Measurements from ENCODE around the gene PITX2.

PITX2 gene

GRCh38 chr4:110616238-110617074, 6.4 kb downstream of the PITX2 start:
- WGBS, 2 experiments: 0 to 1% methylated on average over 10 to 13 of the region's 17 CpGs
- peak overlapping the region; percentile 37 for H3K4me3 ChIP-seq (ENCODE audit: insufficient read depth, low read depth, low read length)
- peaks cover 58% of the 10 kb centered on the region for H3K4me1 ChIP-seq (ENCODE audit: control insufficient read depth, insufficient read depth, low read length)
- no peaks in the 10 kb centered on the region for H3K9me3 ChIP-seq (ENCODE audit: control insufficient read depth, low read length)
- peak overlapping the region; percentile 78 for H3K27ac ChIP-seq (ENCODE audit: insufficient read depth, low read depth, low read length, poor library complexity, severe bottlenecking)
- H3K27me3 ChIP-seq (ENCODE audit: control insufficient read depth, insufficient read depth, low read length, poor library complexity, severe bottlenecking): peaks cover 100% of the 10 kb centered on the region
- no peaks in the 10 kb centered on the region for H3K36me3 ChIP-seq (ENCODE audit: control insufficient read depth, insufficient read depth, low read length)

GRCh38 chr4:110615353-110616237, 7.3 kb downstream of the PITX2 start:
- Histone ChIP-seq H3K9me3 (ENCODE audit: control insufficient read depth, low read length) (no peaks in the 10 kb centered on the region), H3K27ac (ENCODE audit: insufficient read depth, low read depth, low read length, poor library complexity, severe bottlenecking) (peak overlapping the region; percentile 78), H3K36me3 (ENCODE audit: control insufficient read depth, insufficient read depth, low read length) (no peaks in the 10 kb centered on the region), H3K27me3 (ENCODE audit: control insufficient read depth, insufficient read depth, low read length, poor library complexity, severe bottlenecking) (peaks cover 100% of the 10 kb centered on the region), H3K4me3 (ENCODE audit: insufficient read depth, low read depth, low read length) (peak overlapping the region; percentile 37), H3K4me1 (ENCODE audit: control insufficient read depth, insufficient read depth, low read length) (peaks cover 50% of the 10 kb centered on the region)
- 0 to 1% methylated on average over 38 of the region's 38 CpGs for WGBS, 2 experiments

DNA sequence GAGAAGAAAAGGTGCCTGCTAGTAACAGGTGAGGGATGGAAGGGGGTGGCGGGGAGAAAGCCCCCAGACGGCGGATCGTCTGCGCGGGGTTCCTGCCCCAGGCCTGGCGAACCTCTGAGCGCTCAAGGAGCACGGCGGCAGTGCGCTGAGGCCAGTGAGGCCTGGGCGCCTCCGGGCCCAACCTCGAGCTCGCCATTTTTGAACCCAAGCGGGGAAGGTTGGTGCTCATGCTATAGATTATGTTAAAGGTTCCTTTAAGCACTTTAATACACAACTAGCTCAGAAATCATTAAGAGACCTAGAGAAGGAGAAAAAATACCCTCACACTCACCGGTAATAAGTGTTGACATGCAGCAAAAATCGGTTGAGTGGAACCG, 7.9 kb downstream of the PITX2 start:
- Histone ChIP-seq H3K4me3 (ENCODE audit: insufficient read depth, low read depth, low read length) (peak overlapping the region; percentile 37), H3K36me3 (ENCODE audit: control insufficient read depth, insufficient read depth, low read length) (no peaks in the 10 kb centered on the region), H3K4me1 (ENCODE audit: control insufficient read depth, insufficient read depth, low read length) (peaks cover 44% of the 10 kb centered on the region), H3K27ac (ENCODE audit: insufficient read depth, low read depth, low read length, poor library complexity, severe bottlenecking) (no peak overlapping the region), H3K9me3 (ENCODE audit: control insufficient read depth, low read length) (no peaks in the 10 kb centered on the region), H3K27me3 (ENCODE audit: control insufficient read depth, insufficient read depth, low read length, poor library complexity, severe bottlenecking) (peaks cover 97% of the 10 kb centered on the region)
- 2% methylated on average over 17 to 19 of the region's 19 CpGs for WGBS, 2 experiments

DNA sequence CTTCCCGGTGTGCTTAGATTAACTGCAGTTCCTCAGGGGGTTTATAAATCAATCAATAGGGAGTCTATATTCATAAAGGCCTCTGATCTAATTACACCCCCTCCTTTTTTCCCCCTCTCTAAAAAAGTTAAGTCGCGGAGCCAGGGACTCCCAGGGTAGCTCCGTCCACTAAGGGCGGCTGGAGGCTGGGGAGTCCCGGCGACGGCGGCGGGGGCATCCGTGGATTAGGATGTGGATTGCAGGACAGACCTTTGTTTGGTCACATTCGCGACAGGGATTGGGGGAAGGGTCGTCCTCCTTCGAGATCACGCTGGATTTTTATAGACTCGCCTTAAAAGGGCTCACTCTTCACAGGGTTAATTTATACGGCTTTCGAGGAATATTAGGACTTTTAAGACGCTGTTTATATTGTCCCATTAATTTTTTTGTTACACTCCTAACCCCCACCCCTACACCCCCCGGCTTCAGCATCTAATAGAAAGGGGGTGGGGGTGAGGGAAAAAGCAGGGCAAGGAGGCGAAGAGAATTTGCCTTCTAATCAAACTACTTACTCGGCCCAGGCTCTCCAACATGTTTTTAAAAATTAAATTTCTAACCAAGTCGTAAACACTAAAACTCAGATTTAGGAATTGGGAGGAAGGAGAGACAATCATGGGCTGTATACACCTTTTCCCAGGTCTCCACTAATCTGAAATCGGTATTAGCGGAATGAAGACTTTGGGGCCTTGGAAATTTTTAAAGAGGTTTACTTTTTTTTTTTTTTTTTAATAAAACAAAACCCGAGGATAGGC, 8.5 kb downstream of the PITX2 start:
- WGBS, 2 experiments: 1 to 2% methylated on average over 21 to 25 of the region's 27 CpGs
- Histone ChIP-seq H3K4me3 (ENCODE audit: insufficient read depth, low read depth, low read length) (peak overlapping the region; percentile 37), H3K4me1 (ENCODE audit: control insufficient read depth, insufficient read depth, low read length) (peaks cover 42% of the 10 kb centered on the region), H3K36me3 (ENCODE audit: control insufficient read depth, insufficient read depth, low read length) (no peaks in the 10 kb centered on the region), H3K27me3 (ENCODE audit: control insufficient read depth, insufficient read depth, low read length, poor library complexity, severe bottlenecking) (peaks cover 91% of the 10 kb centered on the region), H3K9me3 (ENCODE audit: control insufficient read depth, low read length) (no peaks in the 10 kb centered on the region), H3K27ac (ENCODE audit: insufficient read depth, low read depth, low read length, poor library complexity, severe bottlenecking) (no peak overlapping the region)

DNA sequence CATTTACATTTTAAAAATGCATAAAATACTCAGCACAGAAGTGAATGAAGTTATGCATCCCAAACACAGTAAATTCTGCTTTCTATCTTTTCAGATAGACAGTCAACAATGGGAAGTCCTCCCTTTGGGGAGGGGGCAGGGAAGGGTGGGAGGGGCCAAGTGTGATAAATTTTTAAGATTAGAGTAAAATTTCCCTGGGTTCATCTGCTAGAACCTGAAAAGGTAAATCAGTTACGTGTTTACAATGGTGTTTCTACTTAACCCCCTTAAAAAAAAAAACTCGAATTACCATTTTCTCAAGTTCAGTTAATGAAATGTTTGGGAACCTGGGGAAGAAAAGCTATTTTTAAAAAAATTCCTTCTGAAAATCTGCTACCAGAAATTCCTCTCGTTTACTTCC, 9.1 kb downstream of the PITX2 start:
- no peak overlapping the region for H3K27ac ChIP-seq (ENCODE audit: insufficient read depth, low read depth, low read length, poor library complexity, severe bottlenecking)
- no peaks in the 10 kb centered on the region for H3K36me3 ChIP-seq (ENCODE audit: control insufficient read depth, insufficient read depth, low read length)
- no peaks in the 10 kb centered on the region for H3K9me3 ChIP-seq (ENCODE audit: control insufficient read depth, low read length)
- no peak overlapping the region for H3K4me3 ChIP-seq (ENCODE audit: insufficient read depth, low read depth, low read length)
- 0 to 14% methylated on average over 1 to 3 of the region's 3 CpGs for WGBS, 2 experiments
- H3K4me1 ChIP-seq (ENCODE audit: control insufficient read depth, insufficient read depth, low read length): peaks cover 36% of the 10 kb centered on the region
- peaks cover 85% of the 10 kb centered on the region for H3K27me3 ChIP-seq (ENCODE audit: control insufficient read depth, insufficient read depth, low read length, poor library complexity, severe bottlenecking)

DNA sequence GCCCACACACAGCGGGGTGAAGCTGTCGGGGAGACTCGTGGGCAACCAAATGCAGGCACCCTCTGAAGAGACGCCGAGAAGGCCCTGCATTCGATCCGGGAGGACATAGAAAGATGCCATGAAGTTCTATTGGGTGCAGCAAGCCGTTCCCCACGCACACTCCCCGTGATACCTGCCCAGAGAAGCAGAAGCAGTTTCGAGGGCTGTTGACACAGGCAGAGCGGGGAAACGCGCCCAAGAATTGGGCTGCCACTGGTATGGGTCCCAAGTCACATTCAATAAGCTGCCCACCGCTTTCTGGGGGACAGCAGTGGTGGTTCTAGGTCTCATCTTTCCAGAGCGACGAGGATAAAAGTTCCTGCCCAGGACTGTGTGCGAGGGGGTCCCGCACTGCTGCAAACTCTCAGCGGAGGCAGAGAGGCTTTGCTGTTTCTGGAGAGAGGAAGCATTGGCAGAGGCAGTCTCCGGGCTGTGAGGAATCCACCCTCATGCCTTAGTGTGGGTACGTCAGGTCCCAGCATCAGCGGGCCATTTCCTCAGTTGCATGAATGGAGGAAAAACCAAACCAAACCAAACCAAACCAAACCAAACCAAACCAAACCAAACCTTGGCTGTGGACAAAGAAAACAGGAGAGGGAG, 10.1 kb downstream of the PITX2 start:
- no peak overlapping the region for H3K4me3 ChIP-seq (ENCODE audit: insufficient read depth, low read depth, low read length)
- H3K9me3 ChIP-seq (ENCODE audit: control insufficient read depth, low read length): no peaks in the 10 kb centered on the region
- H3K27me3 ChIP-seq (ENCODE audit: control insufficient read depth, insufficient read depth, low read length, poor library complexity, severe bottlenecking): peaks cover 75% of the 10 kb centered on the region
- H3K27ac ChIP-seq (ENCODE audit: insufficient read depth, low read depth, low read length, poor library complexity, severe bottlenecking): no peak overlapping the region
- 81 to 84% methylated on average over 22 to 23 of the region's 23 CpGs for WGBS, 2 experiments
- H3K36me3 ChIP-seq (ENCODE audit: control insufficient read depth, insufficient read depth, low read length): no peaks in the 10 kb centered on the region
- peaks cover 34% of the 10 kb centered on the region for H3K4me1 ChIP-seq (ENCODE audit: control insufficient read depth, insufficient read depth, low read length)

DNA sequence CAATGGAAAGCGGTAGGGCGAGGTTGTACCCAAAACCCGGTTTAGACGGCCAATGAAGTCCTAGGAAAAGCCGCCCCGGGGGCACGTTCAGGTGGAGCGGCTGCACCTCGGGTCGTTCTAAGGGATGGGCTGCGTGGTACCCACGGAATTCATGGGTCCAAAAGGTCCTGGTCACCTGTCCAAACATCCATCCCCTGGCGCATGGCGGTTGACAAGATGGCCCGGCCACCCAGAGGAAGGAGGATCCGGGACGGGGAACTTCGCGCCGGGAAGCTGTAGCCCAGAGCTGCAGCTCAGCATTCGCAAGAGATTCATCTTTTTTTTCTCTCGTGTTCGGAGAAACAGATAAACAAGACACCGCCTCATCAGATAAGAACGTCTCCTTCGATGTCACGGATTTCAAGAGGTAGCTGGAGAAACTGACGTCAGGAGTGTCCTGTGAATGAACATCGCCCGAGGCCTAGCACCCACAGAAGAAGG, 10.9 kb downstream of the PITX2 start:
- H3K4me3 ChIP-seq (ENCODE audit: insufficient read depth, low read depth, low read length): no peak overlapping the region

DNA sequence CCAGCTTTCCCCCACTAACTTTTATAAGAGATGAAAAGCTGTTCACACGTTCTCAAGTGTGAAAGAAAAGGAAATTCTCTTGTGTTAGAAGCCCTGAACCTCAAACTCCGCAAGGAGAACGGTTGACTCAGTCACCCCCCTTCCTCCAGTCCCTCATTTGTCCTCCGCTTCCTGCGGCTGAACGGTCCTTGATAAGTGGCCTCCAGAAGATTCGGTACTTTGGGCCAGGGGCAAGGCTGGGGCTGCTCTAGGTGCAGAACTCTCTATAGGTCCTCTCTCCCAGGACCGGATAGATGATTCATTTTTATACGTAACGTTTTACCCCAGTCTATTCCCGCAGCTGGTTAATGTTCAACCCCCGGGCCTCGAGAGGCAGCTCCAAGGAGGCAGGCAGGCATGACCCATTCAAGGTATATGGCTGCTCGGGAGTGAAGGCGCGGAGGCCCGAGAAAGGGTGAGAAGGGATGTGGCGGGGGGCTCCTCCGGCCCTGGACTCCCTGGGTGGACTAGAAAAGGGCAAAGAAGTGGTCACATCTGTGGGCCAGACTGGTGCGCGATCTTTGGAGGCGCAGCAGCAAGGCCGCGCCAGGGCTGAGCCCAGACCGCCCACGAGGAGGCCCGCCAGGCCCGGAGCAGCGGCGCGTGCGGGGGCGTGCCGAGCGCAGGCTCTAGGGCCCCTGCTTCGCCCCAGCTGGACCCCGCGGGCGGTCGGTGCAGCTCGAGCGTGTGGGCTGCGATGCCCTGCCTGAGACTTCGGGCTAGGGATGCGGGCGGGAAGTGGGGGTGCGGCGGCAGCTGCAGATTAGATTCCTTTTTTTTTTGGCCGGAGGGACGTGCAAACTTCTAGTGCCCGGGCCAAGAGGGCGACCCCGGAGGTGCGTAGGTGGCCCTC, 11.7 kb downstream of the PITX2 start:
- Histone ChIP-seq H3K36me3 (ENCODE audit: control insufficient read depth, insufficient read depth, low read length) (no peaks in the 10 kb centered on the region), H3K4me1 (ENCODE audit: control insufficient read depth, insufficient read depth, low read length) (peaks cover 19% of the 10 kb centered on the region), H3K27me3 (ENCODE audit: control insufficient read depth, insufficient read depth, low read length, poor library complexity, severe bottlenecking) (peaks cover 60% of the 10 kb centered on the region), H3K4me3 (ENCODE audit: insufficient read depth, low read depth, low read length) (no peak overlapping the region), H3K9me3 (ENCODE audit: control insufficient read depth, low read length) (no peaks in the 10 kb centered on the region), H3K27ac (ENCODE audit: insufficient read depth, low read depth, low read length, poor library complexity, severe bottlenecking) (no peak overlapping the region)
- 93% methylated on average over 54 of the region's 54 CpGs for WGBS, 2 experiments

More for the DNA sequence above, 10.9 kb downstream of the PITX2 start:
- Histone ChIP-seq H3K4me1 (ENCODE audit: control insufficient read depth, insufficient read depth, low read length) (peaks cover 27% of the 10 kb centered on the region), H3K27ac (ENCODE audit: insufficient read depth, low read depth, low read length, poor library complexity, severe bottlenecking) (no peak overlapping the region), H3K27me3 (ENCODE audit: control insufficient read depth, insufficient read depth, low read length, poor library complexity, severe bottlenecking) (peaks cover 68% of the 10 kb centered on the region), H3K36me3 (ENCODE audit: control insufficient read depth, insufficient read depth, low read length) (no peaks in the 10 kb centered on the region), H3K9me3 (ENCODE audit: control insufficient read depth, low read length) (no peaks in the 10 kb centered on the region)
- WGBS, 2 experiments: 94 to 95% methylated on average over 30 of the region's 30 CpGs

DNA sequence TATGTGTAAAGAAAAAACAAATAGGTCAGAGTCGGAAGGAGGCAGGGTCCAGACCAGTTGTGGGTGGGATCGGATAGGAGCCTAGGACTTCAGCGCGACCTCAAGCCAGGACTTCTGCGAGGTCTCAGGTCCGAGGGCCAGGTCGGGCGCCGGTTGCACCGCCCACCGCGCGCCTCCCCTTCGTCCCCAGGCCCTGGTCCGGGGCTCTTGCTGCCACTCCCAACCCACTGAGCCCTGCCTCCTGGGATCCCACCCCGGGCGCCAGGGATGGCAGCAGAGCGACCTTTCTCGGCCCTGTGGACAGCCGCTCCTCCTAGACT, 12.3 kb downstream of the PITX2 start:
- Histone ChIP-seq H3K36me3 (ENCODE audit: control insufficient read depth, insufficient read depth, low read length) (no peaks in the 10 kb centered on the region), H3K27ac (ENCODE audit: insufficient read depth, low read depth, low read length, poor library complexity, severe bottlenecking) (no peak overlapping the region), H3K27me3 (ENCODE audit: control insufficient read depth, insufficient read depth, low read length, poor library complexity, severe bottlenecking) (peaks cover 53% of the 10 kb centered on the region), H3K4me3 (ENCODE audit: insufficient read depth, low read depth, low read length) (no peak overlapping the region), H3K4me1 (ENCODE audit: control insufficient read depth, insufficient read depth, low read length) (peaks cover 17% of the 10 kb centered on the region), H3K9me3 (ENCODE audit: control insufficient read depth, low read length) (no peaks in the 10 kb centered on the region)
- 91 to 93% methylated on average over 20 of the region's 20 CpGs for whole genome bisulfite sequencing, 2 experiments
